Fibroblast of pulmonary artery (primary cell): Measurements from ENCODE around the gene AGO3.
A peak's percentile ranks its signal among the peaks of the same experiment; 100 is the strongest.
"Not testable (repeated sequence)": the region's sequence is repeated elsewhere in the genome, so short reads cannot be mapped to it uniquely, and the experiment has no call there.

Experiments used
- DNase-seq: peaks from one replicate; pipeline ENCODE4 v3.0.0-alpha.2; 2010; ENCODE audit warnings: low read depth
- H3K4me3 ChIP-seq: replicated peaks from 2 replicates; pipeline ENCODE4 v1.5.1; 2011; ENCODE audit warnings: low read depth, mild to moderate bottlenecking, control low read depth, low read length, moderate library complexity
- TF ChIP-seq, protein P1 (sequence below): IDR thresholded peaks from 2 replicates; pipeline ENCODE4 v1.5.1; 2011; ENCODE audit warnings: mild to moderate bottlenecking, control low read depth, low read length, inconsistent platforms; ENCODE audit errors: missing control alignments

AGO3 gene

DNA sequence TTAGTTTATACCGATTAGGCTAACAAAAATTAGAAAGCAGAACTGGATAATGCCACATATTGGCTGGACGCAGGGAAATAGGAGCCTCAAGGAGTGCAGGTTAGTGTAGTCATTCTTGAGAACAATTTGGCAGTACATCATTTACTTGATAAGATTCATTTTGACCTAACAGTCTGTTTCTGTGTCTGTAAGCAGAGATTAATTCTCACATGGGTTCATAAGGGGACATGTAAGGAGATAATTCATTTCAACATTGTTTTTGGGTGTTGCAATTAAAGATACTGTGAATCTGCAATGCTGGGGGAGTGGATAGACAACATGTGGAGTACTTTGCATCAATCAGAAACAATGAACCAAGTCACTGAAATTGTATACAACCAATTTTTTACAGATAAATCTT is 32.0 kb downstream of the AGO3 start:
- no peak for DNase-seq
- no peak overlapping the region for H3K4me3 ChIP-seq
- TF ChIP-seq, protein P1, sequence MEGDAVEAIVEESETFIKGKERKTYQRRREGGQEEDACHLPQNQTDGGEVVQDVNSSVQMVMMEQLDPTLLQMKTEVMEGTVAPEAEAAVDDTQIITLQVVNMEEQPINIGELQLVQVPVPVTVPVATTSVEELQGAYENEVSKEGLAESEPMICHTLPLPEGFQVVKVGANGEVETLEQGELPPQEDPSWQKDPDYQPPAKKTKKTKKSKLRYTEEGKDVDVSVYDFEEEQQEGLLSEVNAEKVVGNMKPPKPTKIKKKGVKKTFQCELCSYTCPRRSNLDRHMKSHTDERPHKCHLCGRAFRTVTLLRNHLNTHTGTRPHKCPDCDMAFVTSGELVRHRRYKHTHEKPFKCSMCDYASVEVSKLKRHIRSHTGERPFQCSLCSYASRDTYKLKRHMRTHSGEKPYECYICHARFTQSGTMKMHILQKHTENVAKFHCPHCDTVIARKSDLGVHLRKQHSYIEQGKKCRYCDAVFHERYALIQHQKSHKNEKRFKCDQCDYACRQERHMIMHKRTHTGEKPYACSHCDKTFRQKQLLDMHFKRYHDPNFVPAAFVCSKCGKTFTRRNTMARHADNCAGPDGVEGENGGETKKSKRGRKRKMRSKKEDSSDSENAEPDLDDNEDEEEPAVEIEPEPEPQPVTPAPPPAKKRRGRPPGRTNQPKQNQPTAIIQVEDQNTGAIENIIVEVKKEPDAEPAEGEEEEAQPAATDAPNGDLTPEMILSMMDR = no peak

DNA sequence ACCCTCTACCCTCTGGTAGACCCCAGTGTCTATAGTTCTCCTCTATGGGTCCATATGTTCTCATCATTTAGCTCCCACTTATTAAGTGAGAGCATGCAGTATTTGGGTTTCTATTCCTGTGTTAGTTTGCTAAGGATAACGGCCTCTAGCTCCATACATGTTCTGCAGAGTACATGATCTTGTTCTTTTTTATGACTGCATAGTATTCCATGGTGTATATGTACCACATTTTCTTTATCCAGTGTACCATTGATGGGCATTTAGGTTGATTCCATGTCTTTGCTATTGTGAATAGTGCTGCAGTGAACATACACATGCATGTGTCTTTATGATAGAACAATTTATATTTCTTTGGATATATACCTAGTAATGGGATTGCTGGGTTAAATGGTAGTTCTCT is 33.4 kb downstream of the AGO3 start:
- not testable (repeated sequence) for H3K4me3 ChIP-seq, DNase-seq

DNA sequence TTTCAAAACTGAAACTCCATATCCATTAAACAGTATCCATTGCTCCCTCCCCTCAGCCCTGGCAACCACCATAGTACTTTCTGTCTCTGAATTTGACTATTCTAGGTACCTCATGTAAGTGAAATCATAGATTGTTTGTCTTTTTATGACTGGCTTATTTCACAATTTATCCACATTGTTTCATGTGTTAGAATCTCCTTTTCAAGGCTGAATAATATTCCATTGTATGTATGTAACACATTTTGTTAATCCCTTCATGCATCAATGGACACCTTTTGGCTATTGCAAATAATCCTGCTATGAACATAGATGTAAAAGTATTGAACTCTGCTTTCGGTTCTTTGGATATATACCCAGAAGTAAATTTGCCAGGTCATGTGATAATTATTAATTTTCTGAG is 37.5 kb downstream of the AGO3 start:
- TF ChIP-seq, protein P1 = no peak
- no peak for DNase-seq
- no peak overlapping the region for H3K4me3 ChIP-seq

DNA sequence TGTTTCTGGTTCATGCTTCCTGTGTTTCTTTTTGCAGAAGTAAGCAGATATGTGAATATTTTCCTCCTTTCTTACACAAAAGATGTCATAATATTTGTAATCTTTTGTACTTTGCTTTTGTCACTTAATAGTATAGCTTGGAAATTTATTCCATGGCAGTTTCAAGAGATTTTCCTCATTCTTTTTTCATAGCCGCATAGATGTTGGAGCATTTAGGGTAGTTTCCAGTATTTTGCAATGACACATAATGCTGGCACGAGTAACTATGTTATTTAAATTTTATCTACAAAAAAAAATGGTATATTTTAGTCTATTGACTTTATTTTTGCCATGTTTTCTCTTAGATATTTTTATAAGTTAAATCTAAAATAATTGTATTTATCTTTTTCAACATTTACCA is 40.7 kb downstream of the AGO3 start:
- no peak overlapping the region for H3K4me3 ChIP-seq
- peak; percentile 53 for DNase-seq
- TF ChIP-seq, protein P1 = no peak

DNA sequence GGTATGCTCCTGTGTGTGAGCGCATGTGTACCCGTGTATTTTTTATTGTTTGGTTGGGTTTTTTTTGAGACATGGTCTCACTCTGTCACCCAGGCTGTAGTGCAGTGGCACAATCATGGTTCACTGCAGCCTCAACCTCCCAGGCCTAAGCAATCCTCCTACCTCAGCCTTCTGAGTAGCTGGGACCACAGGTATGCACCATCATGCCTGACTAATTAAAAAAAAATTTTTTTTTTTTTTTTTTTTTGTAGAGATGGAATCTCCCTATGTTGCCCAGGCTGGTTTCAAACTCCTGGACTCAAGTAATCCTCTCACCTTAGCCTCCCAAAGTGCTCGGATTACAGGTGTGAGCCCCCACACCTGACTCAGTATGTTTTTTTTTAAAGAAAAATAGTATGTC is 41.7 kb downstream of the AGO3 start:
- not testable (repeated sequence) for H3K4me3 ChIP-seq, DNase-seq

DNA sequence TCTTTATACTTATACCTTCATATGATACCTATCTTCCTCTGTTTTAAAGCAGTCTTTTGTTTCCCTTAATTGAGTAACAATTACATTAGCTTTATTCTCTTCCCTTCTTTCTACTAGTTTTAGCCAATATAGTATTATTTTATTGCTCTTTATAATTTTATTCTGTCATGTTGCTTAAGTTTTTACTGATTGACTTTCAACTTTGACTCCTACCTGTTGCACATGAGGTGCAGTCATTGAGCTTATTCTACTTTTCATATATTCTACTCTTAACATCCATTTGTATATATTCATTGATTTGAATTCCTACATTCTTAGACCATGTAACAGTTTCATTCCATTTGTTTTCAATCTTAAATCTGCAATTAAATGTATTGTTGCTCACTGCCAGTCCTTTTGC is 49.2 kb downstream of the AGO3 start:
- TF ChIP-seq, protein P1 = no peak
- H3K4me3 ChIP-seq = no peak overlapping the region
- DNase-seq = no peak

DNA sequence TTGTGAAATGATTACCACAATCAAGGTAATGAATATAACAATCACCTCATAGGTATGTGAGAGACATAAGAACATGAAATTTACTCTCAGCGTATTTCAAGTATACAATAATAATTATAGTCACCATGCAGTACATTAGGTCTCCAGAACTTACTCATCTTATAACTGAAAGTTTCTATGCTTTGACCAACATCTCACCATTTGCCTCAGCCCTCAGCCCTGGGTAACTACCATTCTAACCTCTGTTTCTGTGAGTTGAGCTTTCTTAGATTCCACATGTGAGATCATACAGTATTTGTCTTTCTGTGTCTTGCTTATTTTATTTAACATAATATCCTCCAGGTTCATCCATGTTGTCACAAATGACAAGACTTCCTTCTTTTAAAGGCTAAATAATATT is 57.3 kb downstream of the AGO3 start:
- TF ChIP-seq, protein P1 = no peak
- no peak overlapping the region for H3K4me3 ChIP-seq
- no peak for DNase-seq

DNA sequence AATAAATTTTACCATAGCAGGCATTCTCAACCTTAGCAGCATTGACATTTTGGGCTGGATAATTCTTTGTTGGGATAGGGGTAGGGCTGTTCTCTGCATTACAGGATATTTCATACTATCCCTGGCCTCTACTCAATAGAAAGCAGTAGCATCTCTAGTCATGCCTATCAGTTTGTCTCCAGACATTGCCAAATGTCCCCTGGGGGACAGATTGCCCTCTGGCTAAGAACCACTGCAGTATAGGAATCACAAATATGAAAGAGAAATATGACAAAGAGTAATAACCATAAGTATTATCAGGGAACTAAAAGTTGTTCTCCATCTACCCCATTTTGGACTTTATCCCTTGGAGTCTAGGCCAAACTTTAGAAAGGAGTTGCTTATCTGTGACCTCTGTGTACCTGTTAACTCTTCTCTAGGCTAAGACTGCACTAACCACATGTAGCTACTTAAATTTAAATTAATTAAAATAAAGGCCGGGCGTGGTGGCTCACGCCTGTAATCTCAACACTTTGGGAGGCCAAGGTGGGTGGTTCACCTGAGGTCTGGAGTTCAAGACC is 76.1 kb downstream of the AGO3 start:
- H3K4me3 ChIP-seq = no peak overlapping the region
- TF ChIP-seq, protein P1 = no peak
- no peak for DNase-seq
